Erythroblast (primary cell): Measurements from ENCODE around the gene RFPL1.

Experiments used
- GATA1 ChIP-seq: IDR thresholded peaks from 2 replicates; pipeline ENCODE4 v1.6.1; 2011; ENCODE audit warnings: low read depth, mild to moderate bottlenecking, control low read depth, low read length, moderate library complexity
- POLR2A ChIP-seq: IDR thresholded peaks from 2 replicates; pipeline ENCODE4 v1.6.1; 2011; ENCODE audit warnings: mild to moderate bottlenecking, low read length

DNA sequence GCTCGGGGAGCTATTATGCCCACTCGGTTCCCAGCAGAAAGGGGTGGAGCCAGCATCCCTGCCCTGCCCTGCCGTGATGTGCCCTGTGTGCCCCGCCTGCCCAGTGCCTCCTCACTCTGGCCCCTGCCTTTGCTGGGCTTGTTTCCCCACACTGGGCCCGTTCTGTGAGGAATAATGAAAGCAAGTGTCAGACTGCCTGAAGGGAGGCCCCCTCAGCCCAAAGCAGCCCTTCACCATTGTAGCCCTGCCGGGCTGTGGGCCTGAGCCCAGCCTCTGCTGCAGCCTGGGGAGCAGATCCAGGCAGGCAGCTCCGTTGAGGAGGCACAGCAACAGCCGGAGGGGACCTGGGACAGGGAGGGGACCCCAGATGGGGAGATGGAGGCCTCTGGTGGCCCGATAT is 21.4 kb downstream of the RFPL1 start:
- TF ChIP-seq POLR2A (no peak), GATA1 (no peak)
